Dendritic cell treated with granulocyte-macrophage colony-stimulating factor and Interleukin-4, amounts not matched to agents 40 ng/mL and 50 ng/mL, for 4 days (primary cell): ENCODE data around the gene FAM131B.
"Not testable (repeated sequence)": the region's sequence is repeated elsewhere in the genome, so short reads cannot be mapped to it uniquely, and the experiment has no call there.

Experiments
- H3K27ac Mint-ChIP-seq: one replicate; pipeline ENCODE4 v1.8.0; 2022; ENCODE audit warnings: mild to moderate bottlenecking, mixed read lengths
- H3K27me3 Mint-ChIP-seq: one replicate; pipeline ENCODE4 v1.8.0; 2022; ENCODE audit warnings: mild to moderate bottlenecking, mixed read lengths
- H3K36me3 Mint-ChIP-seq: one replicate; pipeline ENCODE4 v1.8.0; 2022; ENCODE audit warnings: low read depth, mixed read lengths
- H3K4me1 Mint-ChIP-seq: one replicate; pipeline ENCODE4 v1.8.0; 2022; ENCODE audit warnings: low read depth, mixed read lengths
- H3K4me3 Mint-ChIP-seq: one replicate; pipeline ENCODE4 v1.8.0; 2022; ENCODE audit warnings: mild to moderate bottlenecking, moderate library complexity, mixed read lengths
- H3K9me3 Mint-ChIP-seq: one replicate; pipeline ENCODE4 v1.8.0; 2022; ENCODE audit warnings: mixed read lengths
- intact Hi-C: fragments of 100-400 bp; cut with micrococcal nuclease; formaldehyde crosslinking; loops from one replicate; pipeline ENCODE4 v1.15.0; 2022

Gene FAM131B

DNA sequence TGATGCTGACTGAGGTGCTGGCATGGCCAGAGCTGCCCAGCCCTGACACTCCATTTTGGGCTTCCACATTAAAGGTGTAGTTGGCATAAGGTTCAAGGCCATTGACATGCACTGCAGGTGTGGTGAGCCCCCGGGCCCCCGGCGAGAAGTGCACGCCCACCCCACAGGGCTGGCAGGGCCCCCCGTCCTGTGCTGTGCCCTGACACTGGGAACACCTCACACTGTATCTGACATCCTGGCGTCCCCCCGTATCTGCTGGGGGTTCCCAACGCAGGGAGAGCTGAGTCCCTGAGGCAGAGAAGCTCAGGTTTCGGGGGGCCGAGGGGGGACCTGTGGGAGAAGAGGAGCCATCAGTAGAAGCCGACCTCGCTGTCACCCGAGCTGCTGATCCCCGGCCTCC, 36.1 kb upstream of the FAM131B start:
- Mint-ChIP-seq H3K27me3 (no peaks in the 10 kb centered on the region), H3K36me3 (no peaks in the 10 kb centered on the region), H3K4me1 (peaks cover 19% of the 10 kb centered on the region), H3K4me3 (no peak overlapping the region), H3K9me3 (no peaks in the 10 kb centered on the region), H3K27ac (no peak overlapping the region)
- intact Hi-C loops: no loop called here

DNA sequence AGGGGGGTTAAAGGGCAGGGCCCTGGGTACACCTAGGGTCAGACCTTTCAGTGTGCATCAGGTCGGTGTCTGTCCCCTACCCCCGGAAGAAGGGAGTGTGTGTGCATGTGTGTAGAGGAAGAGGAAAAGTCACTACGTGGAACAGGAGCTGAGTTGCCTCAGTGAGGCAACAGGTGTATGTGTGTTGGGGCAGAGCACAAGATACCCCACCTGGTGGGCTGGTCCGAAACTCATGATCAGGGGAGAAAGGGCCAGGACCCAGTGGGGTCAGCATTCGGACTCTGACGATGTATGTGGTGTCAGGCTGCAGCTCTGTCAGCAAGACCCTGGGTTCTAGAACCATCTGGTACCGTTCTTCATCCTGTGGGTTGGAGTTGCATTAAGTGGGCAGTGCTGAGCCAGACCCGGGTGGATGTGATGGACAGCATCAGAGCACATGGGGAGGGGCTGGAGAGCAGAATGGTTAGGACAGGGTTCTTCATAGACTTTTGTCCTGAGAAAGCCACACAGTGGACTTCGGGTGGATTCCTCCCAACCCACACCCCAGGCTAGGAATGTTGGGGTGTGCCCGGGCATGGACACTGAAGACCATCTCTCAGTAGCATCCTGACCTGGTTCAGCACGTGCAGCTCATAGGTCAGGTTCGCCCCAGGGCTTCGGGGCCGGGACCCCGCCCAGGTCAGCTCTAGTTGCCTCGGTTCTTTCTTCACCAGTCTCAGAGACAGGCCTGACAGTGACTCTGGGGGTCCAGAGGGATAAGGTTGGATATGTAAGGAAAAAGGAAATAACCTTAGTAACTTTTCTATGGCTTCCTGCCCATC, 35.4 kb upstream of the FAM131B start:
- no peak overlapping the region for H3K4me3 Mint-ChIP-seq
- peaks cover 26% of the 10 kb centered on the region for H3K4me1 Mint-ChIP-seq
- H3K9me3 Mint-ChIP-seq: no peaks in the 10 kb centered on the region
- intact Hi-C loops: no loop called here
- no peaks in the 10 kb centered on the region for H3K36me3 Mint-ChIP-seq
- H3K27me3 Mint-ChIP-seq: no peaks in the 10 kb centered on the region
- H3K27ac Mint-ChIP-seq: no peak overlapping the region

DNA sequence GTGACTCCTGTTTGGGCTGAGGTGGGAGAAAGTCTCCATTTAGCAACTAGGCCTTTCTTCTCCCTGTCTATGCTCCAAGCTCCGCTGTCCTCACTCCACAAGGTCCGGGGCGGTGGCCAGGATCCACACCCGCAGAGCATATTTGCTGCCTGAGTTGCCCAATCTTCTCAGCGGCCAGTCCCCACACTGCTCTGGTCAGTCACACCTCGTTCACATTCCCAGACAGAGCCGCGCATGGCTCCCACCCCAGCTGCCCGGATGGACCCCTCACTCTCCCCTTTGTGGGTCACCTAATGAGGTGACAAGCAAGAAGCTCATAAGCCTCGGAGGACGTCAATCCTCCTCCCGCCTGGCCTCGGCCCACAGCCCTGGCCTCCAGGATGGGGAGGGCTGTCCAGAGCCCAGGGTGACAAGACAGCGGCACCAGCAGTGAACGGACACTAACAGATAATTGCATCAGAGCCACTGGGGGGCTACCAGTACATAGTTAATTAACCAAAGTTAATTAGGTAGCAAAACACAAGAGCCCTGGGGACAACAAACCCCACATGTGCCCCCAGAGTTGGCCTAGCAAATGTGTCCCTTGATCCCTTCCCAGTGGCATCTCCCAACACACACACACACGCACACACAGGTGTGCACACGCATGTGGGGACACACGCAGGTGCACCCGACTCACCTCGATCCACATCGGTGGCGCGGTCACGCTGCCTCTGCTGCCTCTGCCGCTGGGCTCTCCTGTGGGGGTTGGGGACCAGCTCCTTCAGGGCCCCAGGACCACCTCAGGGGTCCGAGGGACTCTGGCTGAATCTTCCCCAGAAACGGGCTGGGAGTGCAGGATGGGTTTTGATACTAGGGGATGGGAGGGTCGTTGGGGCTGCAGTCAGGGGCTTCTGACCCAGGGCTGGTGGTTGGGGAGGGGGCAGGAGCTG, 34.4 kb upstream of the FAM131B start:
- H3K4me3 Mint-ChIP-seq: no peak overlapping the region
- H3K27me3 Mint-ChIP-seq: no peaks in the 10 kb centered on the region
- no peak overlapping the region for H3K27ac Mint-ChIP-seq
- H3K9me3 Mint-ChIP-seq: no peaks in the 10 kb centered on the region
- peaks cover 33% of the 10 kb centered on the region for H3K4me1 Mint-ChIP-seq
- intact Hi-C loops: no loop called here
- H3K36me3 Mint-ChIP-seq: no peaks in the 10 kb centered on the region

DNA sequence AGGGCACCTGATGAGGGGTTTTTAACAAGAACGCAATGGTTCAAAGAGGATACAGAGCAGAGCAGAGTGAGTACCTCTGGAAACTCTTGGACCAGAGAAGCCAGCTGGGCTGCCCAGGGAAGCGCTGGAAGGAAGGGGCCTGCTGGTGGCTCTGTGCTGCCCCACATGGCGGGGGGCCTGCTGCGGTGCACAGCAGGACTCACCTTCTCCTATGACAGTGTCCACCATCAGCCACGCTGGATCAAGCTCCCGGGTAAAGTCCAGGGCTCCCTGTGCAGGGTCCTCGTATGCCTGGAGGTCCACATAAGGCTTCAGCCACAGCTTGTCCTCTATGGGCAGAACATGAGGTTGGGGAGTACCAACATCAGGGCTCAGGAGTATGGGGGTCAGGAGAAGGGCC, 33.7 kb upstream of the FAM131B start:
- Mint-ChIP-seq H3K9me3 (no peaks in the 10 kb centered on the region), H3K4me3 (no peak overlapping the region), H3K4me1 (peaks cover 40% of the 10 kb centered on the region), H3K27me3 (no peaks in the 10 kb centered on the region), H3K36me3 (no peaks in the 10 kb centered on the region), H3K27ac (no peak overlapping the region)
- intact Hi-C loops: no loop called here

DNA sequence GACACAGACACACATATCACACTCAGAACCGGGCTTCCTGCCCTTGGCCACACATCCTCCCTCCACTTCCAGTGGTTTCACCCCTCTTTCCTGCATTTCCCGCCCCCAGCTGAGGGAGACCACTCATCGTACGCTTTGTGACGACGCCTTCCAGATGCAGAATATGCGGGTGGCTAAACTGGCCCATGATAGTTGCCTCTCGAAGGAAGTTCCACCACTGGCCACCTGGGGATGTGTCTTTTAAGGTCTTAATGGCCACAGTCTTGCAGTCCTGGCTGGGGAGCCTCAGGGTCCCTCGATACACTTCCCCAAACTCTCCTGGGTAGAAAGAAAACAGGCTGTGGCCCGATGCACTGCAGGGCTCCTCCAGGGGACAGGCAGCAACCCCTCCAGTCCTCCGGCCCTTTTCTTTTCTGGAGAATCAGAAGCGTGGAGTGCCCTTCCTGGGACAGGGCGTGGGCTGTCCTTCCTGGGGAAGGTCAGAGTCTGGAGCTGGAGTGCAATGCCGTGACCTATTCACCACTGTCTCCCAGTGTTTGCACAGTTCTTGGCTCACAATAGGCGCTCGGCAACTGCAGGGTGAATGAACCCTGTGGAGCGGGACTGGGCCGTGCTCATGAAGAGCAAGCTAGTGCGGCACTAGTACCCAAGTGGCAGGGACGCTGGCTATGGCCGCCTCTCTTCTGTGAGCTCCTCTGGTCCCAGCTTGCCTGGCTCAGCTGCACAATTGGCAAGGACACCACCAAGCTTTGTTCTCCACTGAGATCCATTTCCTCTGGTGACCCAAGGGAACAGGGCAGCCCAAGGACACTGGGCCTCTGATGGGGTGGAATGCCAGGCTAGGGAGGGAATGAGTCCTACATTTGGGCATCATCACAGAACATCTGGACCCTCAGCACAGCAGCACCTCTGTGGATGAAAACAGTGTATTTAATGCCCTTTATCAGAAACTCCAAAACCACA, 33.0 kb upstream of the FAM131B start:
- no peaks in the 10 kb centered on the region for H3K36me3 Mint-ChIP-seq
- no peaks in the 10 kb centered on the region for H3K27me3 Mint-ChIP-seq
- no peaks in the 10 kb centered on the region for H3K9me3 Mint-ChIP-seq
- peak overlapping the region; percentile 27 for H3K27ac Mint-ChIP-seq
- peaks cover 47% of the 10 kb centered on the region for H3K4me1 Mint-ChIP-seq
- H3K4me3 Mint-ChIP-seq: no peak overlapping the region
- intact Hi-C loops: no loop called here

DNA sequence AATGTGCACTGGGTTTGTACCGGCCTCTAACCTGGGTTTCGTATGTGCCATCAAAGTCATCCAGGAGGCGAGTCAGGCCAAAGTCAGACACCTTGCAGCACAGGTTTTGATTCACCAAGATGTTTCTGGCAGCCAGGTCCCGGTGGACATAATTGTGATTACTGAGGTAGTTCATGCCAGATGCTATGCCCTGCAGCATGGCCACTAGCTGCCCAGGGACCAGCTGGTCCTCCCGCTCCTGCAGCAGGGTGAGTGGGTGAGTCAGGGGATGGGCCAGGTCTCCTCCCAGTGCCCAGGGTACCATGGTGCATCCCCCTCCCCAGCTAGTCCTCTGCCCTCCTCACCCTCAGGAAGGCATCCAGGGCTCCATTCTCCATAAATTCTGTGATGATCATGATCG, 32.3 kb upstream of the FAM131B start:
- Mint-ChIP-seq H3K27ac (peak overlapping the region; percentile 27), H3K4me3 (no peak overlapping the region), H3K27me3 (no peaks in the 10 kb centered on the region), H3K4me1 (peaks cover 54% of the 10 kb centered on the region), H3K36me3 (no peaks in the 10 kb centered on the region), H3K9me3 (no peaks in the 10 kb centered on the region)
- intact Hi-C loops: no loop called here

GRCh38 chr7:143394068-143394467, 31.6 kb upstream of the FAM131B start:
- intact Hi-C loops: no loop called here
- H3K4me1 Mint-ChIP-seq: peaks cover 61% of the 10 kb centered on the region
- H3K27me3 Mint-ChIP-seq: no peaks in the 10 kb centered on the region
- H3K27ac Mint-ChIP-seq: no peak overlapping the region
- no peak overlapping the region for H3K4me3 Mint-ChIP-seq
- no peaks in the 10 kb centered on the region for H3K36me3 Mint-ChIP-seq
- no peaks in the 10 kb centered on the region for H3K9me3 Mint-ChIP-seq

- Mint-ChIP-seq H3K4me3 (no peak overlapping the region), H3K9me3 (no peaks in the 10 kb centered on the region), H3K27ac (peak overlapping the region; percentile 44), H3K27me3 (no peaks in the 10 kb centered on the region), H3K4me1 (peaks cover 64% of the 10 kb centered on the region), H3K36me3 (no peaks in the 10 kb centered on the region)
- intact Hi-C loops: no loop called here
Measured at GRCh38 chr7:143393267-143394041, 30.9 kb upstream of the FAM131B start.

DNA sequence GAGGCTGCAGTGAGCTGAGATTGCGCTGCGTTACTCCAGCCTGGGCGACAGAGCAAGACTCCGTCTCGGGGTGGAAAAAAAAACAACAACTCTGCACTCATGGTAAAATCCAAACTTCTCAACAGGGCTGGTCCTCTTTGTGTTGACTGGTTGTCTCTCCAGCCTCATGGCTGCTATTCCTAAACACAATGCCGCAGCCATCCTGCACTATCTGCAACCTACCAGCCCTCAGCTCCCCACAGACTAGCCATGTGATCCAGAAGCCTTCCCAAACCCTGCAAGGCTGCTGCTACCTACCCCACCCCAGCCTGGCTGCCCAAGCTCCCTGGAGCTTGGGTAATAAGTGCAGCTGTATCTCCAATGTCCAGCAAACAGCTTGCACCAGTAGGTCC, 30.4 kb upstream of the FAM131B start:
- H3K9me3 Mint-ChIP-seq: no peaks in the 10 kb centered on the region
- no peak overlapping the region for H3K4me3 Mint-ChIP-seq
- intact Hi-C loops: no loop called here
- no peaks in the 10 kb centered on the region for H3K27me3 Mint-ChIP-seq
- H3K36me3 Mint-ChIP-seq: no peaks in the 10 kb centered on the region
- H3K4me1 Mint-ChIP-seq: peaks cover 70% of the 10 kb centered on the region
- peak overlapping the region; percentile 44 for H3K27ac Mint-ChIP-seq

DNA sequence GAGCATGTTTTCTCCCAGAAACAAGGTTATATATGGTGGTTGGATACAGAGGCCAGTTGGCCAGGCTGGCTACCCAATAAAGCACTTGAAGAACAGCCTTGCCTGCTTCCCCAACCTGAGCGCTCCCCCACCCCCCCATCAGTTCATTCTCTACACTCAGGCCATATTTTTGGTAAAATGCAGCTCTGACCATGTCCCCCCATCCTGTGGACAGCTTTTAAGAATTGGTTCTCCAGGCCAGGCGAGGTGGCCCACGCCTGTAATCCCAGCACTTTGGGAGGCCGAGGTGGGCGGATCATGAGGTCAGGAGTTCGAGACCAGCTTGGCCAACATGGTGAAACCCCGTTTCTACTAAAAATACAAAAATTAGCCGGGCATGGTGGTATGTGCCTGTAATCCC, 29.9 kb upstream of the FAM131B start:
- intact Hi-C loops, H3K27me3 Mint-ChIP-seq: not testable (repeated sequence)

GRCh38 chr7:143391462-143392404, 29.2 kb upstream of the FAM131B start:
- Mint-ChIP-seq H3K4me1 (peaks cover 73% of the 10 kb centered on the region), H3K36me3 (no peaks in the 10 kb centered on the region), H3K27ac (no peak overlapping the region), H3K27me3 (no peaks in the 10 kb centered on the region), H3K9me3 (no peaks in the 10 kb centered on the region), H3K4me3 (no peak overlapping the region)
- intact Hi-C loops: no loop called here

More for the DNA sequence above, 29.9 kb upstream of the FAM131B start:
- H3K36me3 Mint-ChIP-seq, H3K4me3 Mint-ChIP-seq, H3K9me3 Mint-ChIP-seq: not testable (repeated sequence)
- Mint-ChIP-seq H3K27ac (peak overlapping the region; percentile 44), H3K4me1 (peaks cover 73% of the 10 kb centered on the region)

- Mint-ChIP-seq H3K4me1 (peaks cover 72% of the 10 kb centered on the region), H3K9me3 (no peaks in the 10 kb centered on the region), H3K36me3 (no peaks in the 10 kb centered on the region), H3K27me3 (no peaks in the 10 kb centered on the region), H3K27ac (no peak overlapping the region), H3K4me3 (no peak overlapping the region)
- intact Hi-C loops: no loop called here
Measured at GRCh38 chr7:143390773-143391317, 28.3 kb upstream of the FAM131B start.
